Adrenal gland (tissue), 12 donors: ENCODE data around the gene ASPM. TPM values are rescaled to one million over a fixed set of nuclear protein-coding genes. Genes with fewer than 3 reads are reported as not detected.

Source experiments
- DNase-seq, 7 donors: peaks; one replicate each; pipeline ENCODE4 v3.0.0-alpha.2; 2019 to 2020
- H3K27ac ChIP-seq, 5 donors: fragments of 200-600 bp; sonication (generic) in 4 of 5; 1 replicate in 3 of 5; 2 replicates in 2 of 5; pipeline versions ENCODE4 v1.5.1 to v1.8.0; 2016 to 2020; ENCODE audit warnings: mild to moderate bottlenecking in 1 of 5
- H3K27me3 ChIP-seq: fragments of 200-600 bp; 2 replicates; pipeline ENCODE4 v1.8.0; 2021
- H3K36me3 ChIP-seq, 2 donors: fragments of 200-600 bp; replicated peaks in 1 of 2; 1 replicate in 1 of 2; 2 replicates in 1 of 2; pipeline versions ENCODE4 v1.5.1 to v1.8.0; 2018 to 2022
- H3K4me1 ChIP-seq, 2 donors: fragments of 200-600 bp; replicated peaks in 1 of 2; 1 replicate in 1 of 2; 2 replicates in 1 of 2; pipeline versions ENCODE4 v1.5.1 to v1.8.0; 2018 to 2021
- H3K4me3 ChIP-seq, 4 donors: fragments of 200-600 bp; sonication (generic) in 3 of 4; one replicate each; pipeline ENCODE4 v1.5.1; 2016 to 2018
- H3K9me3 ChIP-seq, 3 donors: fragments of 200-600 bp; sonication (generic) in 1 of 3; replicated peaks in 1 of 3; 1 replicate in 2 of 3; 2 replicates in 1 of 3; pipeline versions ENCODE4 v1.5.1 to v1.8.0; 2016 to 2021
- CTCF ChIP-seq, 6 experiments: fragments of 450-650 bp in 4 of 6; fragments of 200-600 bp in 2 of 6; sonication (generic) in 1 of 6; IDR thresholded peaks; 1 replicate in 5 of 6; 2 replicates in 1 of 6; pipeline versions ENCODE4 v1.5.1 to v1.8.0; 2016 to 2021; ENCODE audit warnings: antibody characterized with exemption in 6 of 6, mild to moderate bottlenecking in 2 of 6, moderate library complexity in 1 of 6
- POLR2A ChIP-seq, 2 donors: fragments of 450-650 bp; IDR thresholded peaks; one replicate each; pipeline ENCODE4 v1.6.1; 2017; ENCODE audit warnings: antibody characterized with exemption in 2 of 2, mild to moderate bottlenecking in 2 of 2, moderate library complexity in 1 of 2
- WGBS, 4 donors: extraction: QIAGEN DNeasy Blood & Tissue Kit in 2 of 4; methylation state at CpG; one replicate each; pipeline versions ENCODE4 v1.1.5 to v1.1.7; 2013 to 2017; 5-methylcytosine and 5-hydroxymethylcytosine counted together
- intact Hi-C, 2 donors: fragments of 100-400 bp; cut with DNase I; formaldehyde crosslinking; loops; one replicate each; pipeline versions ENCODE4 v1.14.1 to v1.15.0; 2022 to 2023
- polyA plus RNA-seq, 3 donors: library from polyadenylated mRNA; stranded (reverse); fragments of 200-250 nt in 2 of 3; fragments of 350-450 nt in 1 of 3; fragmentation: Illumina TruSeq in 1 of 3; extraction: RNeasy Lipid Tissue Mini Kit (QIAGEN cat#74804) in 1 of 3; gene quantifications; one replicate each; pipeline ENCODE4 v1.2.3, GENCODE V29; 2013 to 2014
- total RNA-seq, 9 donors: library from RNA; depleted of rRNA in 4 of 9; stranded (reverse); fragments of >200 nt in 4 of 9; fragments of 120-200 nt in 1 of 9; fragmentation: NEBNext Ultra II Directional in 1 of 9; extraction: Animal tissue kit (Norgen Biotek cat#: 25700) in 1 of 9; gene quantifications; one replicate each; pipeline versions ENCODE4 v1.1.0 to v1.2.4, GENCODE V29; 2013 to 2023
- donor health status: healthy with polysubstance abuse.
- donor health status: Bipolar disorder and iron deficiency.
- donor health status: DM: yes; HTN: yes; CAD: no.
- donor health status: DM: no; HTN: no; CAD: no.
- donor health status: DM: no; HTN: no; CAD: no.
- donor health status: DM: yes; HTN: yes; CAD: no.

ASPM gene
- total and polyA plus RNA-seq, 12 donors, result 0.08 to 14.5 (median 0.81) TPM

GRCh38 chr1:197183195-197183748 lies 36.8 kb upstream of the ASPM start:
- DNase-seq, result no peak
- Histone ChIP-seq H3K36me3 (peaks cover 0 to 30% of the 10 kb centered on the region in 2 donors), H3K4me3 (no peak overlapping the region), H3K4me1 (peaks cover 0 to 5% of the 10 kb centered on the region in 2 donors), H3K27ac (no peak overlapping the region), H3K27me3 (no peaks in the 10 kb centered on the region), H3K9me3 (no peaks in the 10 kb centered on the region)
- WGBS, 4 donors, result 94 to 98% (median 96%) methylated on average over 5 of the region's 5 CpGs
- intact Hi-C loops, result loop anchor here in 1 of 2 donors (10.0 kb wide), 1 partner anchor 152 kb away; no protein-coding TSS in a partner anchor
- TF ChIP-seq POLR2A (IDR thresholded peaks at IDR 0.05) (no peak), CTCF (IDR thresholded peaks at IDR 0.05) (no peak)

GRCh38 chr1:197182716-197183115 lies 36.2 kb upstream of the ASPM start:
- intact Hi-C loops, result loop anchor here in 1 of 2 donors (10.0 kb wide), 1 partner anchor 152 kb away; no protein-coding TSS in a partner anchor
- Histone ChIP-seq H3K9me3 (no peaks in the 10 kb centered on the region), H3K4me3 (no peak overlapping the region), H3K27me3 (no peaks in the 10 kb centered on the region), H3K36me3 (peaks cover 0 to 24% of the 10 kb centered on the region in 2 donors), H3K27ac (no peak overlapping the region), H3K4me1 (peaks cover 0 to 5% of the 10 kb centered on the region in 2 donors)
- no peak for DNase-seq
- 87 to 93% (median 90%) methylated on average over 3 of the region's 3 CpGs for WGBS, 4 donors
- no peak for TF ChIP-seq CTCF (IDR thresholded peaks at IDR 0.05)
- TF ChIP-seq POLR2A (IDR thresholded peaks at IDR 0.05), result no peak

- Histone ChIP-seq H3K4me3 (no peak overlapping the region), H3K4me1 (peaks cover 0 to 5% of the 10 kb centered on the region in 2 donors), H3K27ac (no peak overlapping the region), H3K36me3 (peaks cover 0 to 21% of the 10 kb centered on the region in 2 donors), H3K9me3 (no peaks in the 10 kb centered on the region), H3K27me3 (no peaks in the 10 kb centered on the region)
- intact Hi-C loops, result loop anchor here in 1 of 2 donors (10.0 kb wide), 1 partner anchor 153 kb away; no protein-coding TSS in a partner anchor
- no peak for DNase-seq
- WGBS, 4 donors, result 63 to 72% (median 68%) methylated on average over 3 of the region's 3 CpGs
- TF ChIP-seq POLR2A (IDR thresholded peaks at IDR 0.05) (no peak), CTCF (IDR thresholded peaks at IDR 0.05) (no peak)
Measured at GRCh38 chr1:197181982-197182381, 35.5 kb upstream of the ASPM start.

- Histone ChIP-seq H3K27ac (no peak overlapping the region), H3K27me3 (no peaks in the 10 kb centered on the region), H3K4me3 (no peak overlapping the region), H3K36me3 (peaks cover 0 to 25% of the 10 kb centered on the region in 2 donors), H3K4me1 (peaks cover 0 to 5% of the 10 kb centered on the region in 2 donors), H3K9me3 (no peaks in the 10 kb centered on the region)
- no peak for TF ChIP-seq POLR2A (IDR thresholded peaks at IDR 0.05)
- peak; percentile 37 to 69 (median 49) for TF ChIP-seq CTCF (IDR thresholded peaks at IDR 0.05)
- no peak for DNase-seq
- 60 to 75% (median 69%) methylated on average over 3 of the region's 3 CpGs for WGBS, 4 donors
- intact Hi-C loops, result loop anchor here in 1 of 2 donors (10.0 kb wide), 1 partner anchor 154 kb away; no protein-coding TSS in a partner anchor
Measured at GRCh38 chr1:197180252-197180878, 33.9 kb upstream of the ASPM start.
